HG03045 (cell line): ENCODE data around the gene CAMKMT.
"Not testable (repeated sequence)": the region's sequence is repeated elsewhere in the genome, so short reads cannot be mapped to it uniquely, and the experiment has no call there.

Experiments used
- ATAC-seq: cut with Tn5 transposase; IDR thresholded peaks from one replicate; pipeline ENCODE4 v1.9.1; 2021; ENCODE audit warnings: mild to moderate bottlenecking, moderate library complexity; ENCODE audit not compliant: unreplicated experiment

CAMKMT gene

GRCh38 chr2:44580875-44581515 is 219.2 kb downstream of the CAMKMT start:
- no peak for ATAC-seq

GRCh38 chr2:44582363-44583008 is 220.7 kb downstream of the CAMKMT start:
- ATAC-seq, result no peak

- not testable (repeated sequence) for ATAC-seq
These were observed 233.9 kb downstream of the CAMKMT start for GRCh38 chr2:44595615-44596014.

- ATAC-seq, result no peak
These were observed 235.0 kb downstream of the CAMKMT start for GRCh38 chr2:44596537-44597320.

GRCh38 chr2:44598330-44599119 is 236.8 kb downstream of the CAMKMT start:
- no peak for ATAC-seq

GRCh38 chr2:44599130-44599529 is 237.4 kb downstream of the CAMKMT start:
- no peak for ATAC-seq

GRCh38 chr2:44602446-44602845 is 240.7 kb downstream of the CAMKMT start:
- no peak for ATAC-seq

- no peak for ATAC-seq
These were observed 243.8 kb downstream of the CAMKMT start for GRCh38 chr2:44605511-44605910.

- no peak for ATAC-seq
These were observed 250.5 kb downstream of the CAMKMT start for GRCh38 chr2:44612276-44612675.

- ATAC-seq, result no peak
These were observed 253.2 kb downstream of the CAMKMT start for GRCh38 chr2:44614940-44615339.

GRCh38 chr2:44615950-44616518 is 254.3 kb downstream of the CAMKMT start:
- ATAC-seq, result no peak

GRCh38 chr2:44616667-44617155 is 255.0 kb downstream of the CAMKMT start:
- ATAC-seq, result peak; percentile 77

- ATAC-seq, result no peak
These were observed 256.7 kb downstream of the CAMKMT start for GRCh38 chr2:44618251-44619023.

GRCh38 chr2:44620189-44620990 is 258.6 kb downstream of the CAMKMT start:
- ATAC-seq, result no peak

- ATAC-seq, result no peak
These were observed 262.0 kb downstream of the CAMKMT start for GRCh38 chr2:44623622-44624351.

GRCh38 chr2:44628297-44628696 is 266.6 kb downstream of the CAMKMT start:
- ATAC-seq, result no peak

GRCh38 chr2:44632931-44633689 is 271.4 kb downstream of the CAMKMT start:
- no peak for ATAC-seq

GRCh38 chr2:44635725-44636124 is 274.0 kb downstream of the CAMKMT start:
- no peak for ATAC-seq
